RWPE1 (cell line): Measurements from ENCODE around the gene TIMM13.
A peak's percentile ranks its signal among the peaks of the same experiment; 100 is the strongest.
"Not testable (repeated sequence)": the region's sequence is repeated elsewhere in the genome, so short reads cannot be mapped to it uniquely, and the experiment has no call there.

Experiments used
- CTCF ChIA-PET: fragments of 350-600 bp; sonication (Branson Sonifier 250); formaldehyde crosslinking; extraction: SDS; loops from one replicate; lab custom pipeline; 2021; lab: Yijun Ruan, JAX
- POLR2A ChIA-PET: fragments of 400-600 bp; formaldehyde crosslinking; extraction: SDS; loops from one replicate; lab custom pipeline; 2020; ENCODE audit warnings: antibody characterized with exemption; ENCODE audit not compliant: low non-redundant PET; lab: Yijun Ruan, JAX
- DNase-seq: peaks from one replicate; pipeline ENCODE4 v3.0.0; 2012; ENCODE audit warnings: low spot score
- H3K27ac ChIP-seq: fragments of 450-650 bp; 2 replicates; pipeline ENCODE4 v1.5.1; 2017
- TF ChIP-seq, protein P1 (sequence below): fragments of 450-650 bp; conservative IDR thresholded peaks from 2 replicates; pipeline ENCODE4 v1.5.1; 2017; ENCODE audit warnings: low read depth, mild to moderate bottlenecking

The TIMM13 gene

DNA sequence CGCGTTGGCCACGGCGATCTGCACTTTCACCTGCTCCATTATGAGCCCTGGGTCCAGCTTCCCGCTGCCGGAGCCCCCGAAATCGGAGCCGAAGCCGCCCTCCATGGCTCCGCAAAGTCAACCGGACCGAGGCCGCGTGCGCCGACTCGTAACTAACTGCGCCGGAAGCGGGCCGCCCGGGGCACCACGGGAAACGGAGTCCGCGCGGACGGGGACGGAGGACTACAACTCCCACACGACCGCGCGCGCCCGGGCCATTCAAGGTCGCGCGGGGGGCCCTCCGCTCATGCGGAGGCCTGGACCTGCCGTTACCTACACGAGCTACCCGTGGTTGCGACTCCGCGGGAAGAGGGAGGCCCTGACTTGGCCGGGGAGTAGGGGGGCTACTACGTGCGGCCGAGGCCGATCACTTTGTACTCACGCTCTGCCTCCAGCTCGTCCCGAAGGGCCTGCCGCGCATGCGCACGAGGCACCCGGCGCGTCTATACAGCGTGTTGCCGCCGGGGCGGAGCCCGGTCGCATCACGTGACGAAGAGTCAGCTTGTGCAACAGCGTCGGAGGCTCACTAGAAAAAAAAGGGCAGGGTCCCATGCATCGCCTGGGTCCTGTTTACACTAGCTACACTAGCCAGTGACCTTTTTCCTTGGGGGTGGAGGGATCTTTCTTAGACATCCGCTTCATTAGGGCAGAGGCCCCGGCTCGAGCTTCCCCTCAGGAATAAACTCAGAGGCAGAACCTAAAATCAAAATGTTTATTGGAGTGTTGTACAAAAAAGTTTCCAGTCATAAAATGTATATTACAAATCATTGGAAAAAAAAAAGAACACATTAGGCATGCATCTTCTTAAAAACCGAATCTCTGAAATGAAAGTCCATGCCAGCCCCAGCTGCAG is at the start of gene TIMM13:
Gene TIMM13 (minus strand): TSS at position 158 of the 892 bp plus-strand sequence. CDS start 53 bp downstream, at position 105.
- ChIA-PET CTCF (interaction anchor here (0.7 to 1.5 kb wide), 4 partner anchors 152 to 243 kb away, joined by 3 to 5 read pairs (median 4); no protein-coding TSS in a partner anchor), POLR2A (interaction anchor here (0.5 to 1.0 kb wide), 2 partner anchors 100 to 190 kb away, joined by 3 read pairs; partner anchors contain the start of gene LSM7)
- H3K27ac ChIP-seq, result peak within 1 kb of the TSS; percentile 95
- TF ChIP-seq, protein P1, sequence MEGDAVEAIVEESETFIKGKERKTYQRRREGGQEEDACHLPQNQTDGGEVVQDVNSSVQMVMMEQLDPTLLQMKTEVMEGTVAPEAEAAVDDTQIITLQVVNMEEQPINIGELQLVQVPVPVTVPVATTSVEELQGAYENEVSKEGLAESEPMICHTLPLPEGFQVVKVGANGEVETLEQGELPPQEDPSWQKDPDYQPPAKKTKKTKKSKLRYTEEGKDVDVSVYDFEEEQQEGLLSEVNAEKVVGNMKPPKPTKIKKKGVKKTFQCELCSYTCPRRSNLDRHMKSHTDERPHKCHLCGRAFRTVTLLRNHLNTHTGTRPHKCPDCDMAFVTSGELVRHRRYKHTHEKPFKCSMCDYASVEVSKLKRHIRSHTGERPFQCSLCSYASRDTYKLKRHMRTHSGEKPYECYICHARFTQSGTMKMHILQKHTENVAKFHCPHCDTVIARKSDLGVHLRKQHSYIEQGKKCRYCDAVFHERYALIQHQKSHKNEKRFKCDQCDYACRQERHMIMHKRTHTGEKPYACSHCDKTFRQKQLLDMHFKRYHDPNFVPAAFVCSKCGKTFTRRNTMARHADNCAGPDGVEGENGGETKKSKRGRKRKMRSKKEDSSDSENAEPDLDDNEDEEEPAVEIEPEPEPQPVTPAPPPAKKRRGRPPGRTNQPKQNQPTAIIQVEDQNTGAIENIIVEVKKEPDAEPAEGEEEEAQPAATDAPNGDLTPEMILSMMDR, result no peak
- peak; percentile 95 for DNase-seq

DNA sequence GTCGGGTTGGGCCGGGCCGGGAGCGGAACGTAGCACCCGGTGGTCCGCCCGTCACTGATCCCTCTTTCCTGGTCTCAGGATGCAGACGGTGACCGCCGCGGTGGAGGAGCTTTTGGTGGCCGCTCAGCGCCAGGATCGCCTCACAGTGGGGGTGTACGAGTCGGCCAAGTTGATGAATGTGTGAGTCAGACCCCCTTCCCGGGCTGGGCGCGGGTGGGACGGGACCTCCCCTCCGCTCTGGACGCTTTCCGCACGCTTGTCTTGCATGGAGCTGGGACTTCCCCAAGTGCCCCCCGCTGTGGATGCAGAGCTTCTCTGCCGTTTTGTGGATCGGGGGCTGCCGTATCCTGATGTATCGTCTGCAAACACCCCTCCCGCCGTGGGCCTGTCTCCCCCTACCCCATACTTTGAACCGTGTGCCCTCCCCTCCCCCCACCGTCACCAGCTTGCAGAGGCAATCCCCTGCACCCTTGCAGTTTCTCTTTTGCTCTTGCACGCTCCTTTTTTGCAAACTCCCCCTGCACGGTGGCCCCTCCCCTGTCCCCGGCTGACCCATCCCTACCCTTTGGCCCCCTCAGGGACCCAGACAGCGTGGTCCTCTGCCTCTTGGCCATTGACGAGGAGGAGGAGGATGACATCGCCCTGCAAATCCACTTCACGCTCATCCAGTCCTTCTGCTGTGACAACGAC is 49.2 kb upstream of the TIMM13 start:
- no peak for DNase-seq

DNA sequence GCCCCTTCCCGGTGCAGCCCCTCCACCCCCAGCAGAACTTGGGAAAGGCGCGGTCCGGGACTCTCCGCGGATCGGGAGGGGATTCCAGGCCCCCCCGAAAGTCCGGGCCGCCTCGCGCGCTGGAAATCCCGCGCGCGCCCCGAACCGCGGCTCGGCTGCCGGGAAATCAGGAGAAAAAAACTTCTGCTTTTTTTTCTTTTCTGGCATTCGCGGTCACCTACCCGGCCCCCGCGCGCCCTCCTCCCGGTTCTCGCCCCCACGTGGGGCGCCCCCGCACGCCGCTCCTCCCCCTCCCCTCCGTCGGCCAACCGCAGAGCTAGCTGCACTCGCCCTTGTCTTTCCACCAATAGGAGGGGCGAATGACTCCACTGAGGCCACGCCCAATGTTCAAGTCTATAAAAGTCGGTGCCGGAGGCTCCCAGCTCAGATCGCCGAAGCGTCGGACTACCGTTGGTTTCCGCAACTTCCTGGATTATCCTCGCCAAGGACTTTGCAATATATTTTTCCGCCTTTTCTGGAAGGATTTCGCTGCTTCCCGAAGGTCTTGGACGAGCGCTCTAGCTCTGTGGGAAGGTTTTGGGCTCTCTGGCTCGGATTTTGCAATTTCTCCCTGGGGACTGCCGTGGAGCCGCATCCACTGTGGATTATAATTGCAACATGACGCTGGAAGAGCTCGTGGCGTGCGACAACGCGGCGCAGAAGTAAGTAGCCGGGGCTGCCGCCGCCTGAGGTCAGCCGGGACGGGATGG is 48.5 kb upstream of the TIMM13 start, which contains the start of gene GADD45B:
Gene GADD45B (plus strand): TSS at position 426 of the 749 bp plus-strand sequence. CDS start 232 bp downstream, at position 658.
- TF ChIP-seq, protein P1, result no peak
- H3K27ac ChIP-seq, result peak within 1 kb of the TSS; percentile 98
- POLR2A ChIA-PET, result interaction anchor here (0.5 to 1.9 kb wide), 12 partner anchors 49 to 157 kb away, joined by 3 to 31 read pairs (median 6); no protein-coding TSS in a partner anchor
- peak; percentile 100 for DNase-seq
- CTCF ChIA-PET, result interaction anchor here (0.5 to 3.7 kb wide), 7 partner anchors 53 to 274 kb away, joined by 3 to 25 read pairs (median 4); no protein-coding TSS in a partner anchor

More for the DNA sequence above, 49.2 kb upstream of the TIMM13 start:
- ChIA-PET POLR2A (interaction anchor here (0.5 to 1.9 kb wide), 9 partner anchors 48 to 151 kb away, joined by 4 to 31 read pairs (median 5); no protein-coding TSS in a partner anchor), CTCF (interaction anchor here (0.5 to 3.7 kb wide), 8 partner anchors 53 to 273 kb away, joined by 3 to 25 read pairs (median 4); no protein-coding TSS in a partner anchor)
- H3K27ac ChIP-seq, result peak overlapping the region; percentile 98
- TF ChIP-seq, protein P1, result no peak

DNA sequence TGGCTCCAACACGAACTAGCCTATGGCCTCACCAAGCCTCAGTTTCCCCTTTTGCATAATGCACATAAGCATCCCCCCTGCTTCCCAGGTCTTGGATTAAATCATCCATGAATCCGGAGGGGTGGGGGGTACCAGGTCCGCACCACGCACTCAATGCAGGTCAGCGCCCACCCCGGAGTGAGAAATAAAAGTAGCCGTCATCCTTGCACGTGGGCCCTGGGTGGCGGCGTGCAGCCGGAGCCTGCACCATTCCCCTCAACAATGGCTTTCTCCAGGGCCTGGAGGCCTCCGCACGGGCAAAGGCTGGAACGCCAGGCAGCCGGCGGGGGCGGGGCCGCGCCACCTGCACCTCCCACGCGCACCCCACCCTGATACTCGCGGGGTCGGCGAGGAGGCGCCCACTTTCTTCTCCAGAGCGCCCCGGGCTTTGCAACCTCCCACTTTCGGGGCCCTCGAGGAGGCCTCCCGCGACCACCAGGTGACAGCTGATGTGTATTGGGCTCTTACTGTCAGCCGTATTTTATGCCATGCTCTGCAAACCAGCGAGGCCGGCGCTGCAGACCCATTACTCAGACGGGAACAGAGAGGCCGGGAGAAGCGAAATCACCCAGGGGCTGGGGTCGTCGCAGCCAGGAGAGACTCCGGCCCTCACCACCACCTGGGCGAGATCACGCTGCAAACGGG is 47.8 kb upstream of the TIMM13 start:
- no peak for DNase-seq
- TF ChIP-seq, protein P1, result no peak
- ChIA-PET CTCF (interaction anchor here (1.0 to 3.7 kb wide), 3 partner anchors 104 to 275 kb away, joined by 3 to 25 read pairs (median 14); no protein-coding TSS in a partner anchor), POLR2A (interaction anchor here (0.6 to 1.9 kb wide), 8 partner anchors 53 to 157 kb away, joined by 3 to 31 read pairs (median 8); no protein-coding TSS in a partner anchor)
- H3K27ac ChIP-seq, result peak overlapping the region; percentile 98

DNA sequence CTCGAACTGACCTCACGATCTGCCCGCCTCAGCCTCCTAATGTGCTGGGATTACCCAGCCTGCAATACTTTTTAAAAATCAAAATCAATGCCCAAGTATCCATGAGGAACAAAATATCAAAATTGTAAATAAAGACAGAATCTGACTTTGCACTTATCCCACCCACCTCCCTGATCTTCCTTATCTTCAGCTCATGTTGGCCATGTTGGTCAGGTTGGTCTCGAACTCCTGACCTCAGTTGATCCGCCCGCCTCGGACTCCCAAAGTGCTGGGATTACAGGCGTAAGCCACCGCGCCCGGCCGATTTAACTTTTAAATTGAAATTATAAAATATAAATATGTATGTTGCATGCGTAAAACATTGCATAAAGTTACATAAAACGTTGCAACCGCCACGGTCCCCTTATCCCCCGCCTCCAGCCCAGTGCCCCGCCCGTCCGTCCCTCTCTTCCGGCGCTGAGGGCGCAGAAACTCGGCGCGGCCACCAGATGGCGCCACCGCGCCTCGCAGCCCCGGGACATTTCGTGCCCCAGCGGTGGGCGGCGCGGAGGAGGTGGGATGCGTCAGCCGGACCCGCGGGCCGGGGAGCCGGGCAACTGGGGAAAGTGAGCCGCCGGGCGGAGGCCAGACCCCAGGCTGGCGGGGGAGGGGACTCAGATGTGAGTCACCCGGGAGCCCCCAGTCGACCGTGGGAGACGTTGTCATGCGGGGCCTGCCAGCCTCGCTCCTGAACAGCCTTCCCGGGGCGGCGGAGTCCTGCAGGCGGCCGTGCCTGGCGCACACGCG is 47.0 kb upstream of the TIMM13 start:
- H3K27ac ChIP-seq, result peak overlapping the region; percentile 98
- DNase-seq, result peak; percentile 83
- TF ChIP-seq, protein P1, result peak; percentile 93
- ChIA-PET CTCF (interaction anchor here (0.6 to 3.7 kb wide), 7 partner anchors 21 to 163 kb away, joined by 3 to 25 read pairs (median 4); no protein-coding TSS in a partner anchor), POLR2A (no interaction called here)

DNA sequence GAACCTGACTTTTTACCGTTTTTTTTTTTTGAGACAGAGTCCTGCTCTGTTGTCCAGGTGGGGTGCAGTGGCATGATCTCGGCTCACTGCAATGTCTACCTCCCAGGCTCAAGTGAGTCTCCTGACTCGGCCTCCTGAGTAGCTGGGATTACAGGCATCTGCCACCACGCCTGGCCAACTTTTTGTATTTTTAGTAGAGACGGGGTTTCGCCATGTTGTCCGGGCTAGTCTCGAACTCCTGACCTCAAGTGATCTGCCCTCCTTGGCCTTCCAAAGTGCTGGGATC is 42.5 kb upstream of the TIMM13 start:
- H3K27ac ChIP-seq, result peak overlapping the region; percentile 72
- CTCF ChIA-PET, result interaction anchor here (1.1 kb wide), 1 partner anchor 110 kb away, joined by 6 read pairs; no protein-coding TSS in a partner anchor
- POLR2A ChIA-PET, DNase-seq: not testable (repeated sequence)
